ENCODE results near the gene FSCN2. TPM values are rescaled to one million over a fixed set of nuclear protein-coding genes. Genes with fewer than 3 reads are reported as not detected.

The FSCN2 gene
- total and polyA plus RNA-seq, 2 of the 4 experiments (the other 2 are of a cell fraction): 0.18 to 0.84 TPM

GRCh38 chr17:81499601-81499970 is 28.6 kb upstream of the FSCN2 start:
- Histone ChIP-seq H4K8ac (ENCODE audit: low read depth in 2 of 2, low read length in 2 of 2) (peak overlapping the region; percentile 37 to 51; a peak in 2 of 4 replicates), H4K91ac (ENCODE audit: insufficient read depth, low read depth, low read length) (peak overlapping the region; percentile 52), H3K36me3 (ENCODE audit: control insufficient read depth, insufficient read depth, low read length) (no peaks in the 10 kb centered on the region), H3K4me3 (ENCODE audit: insufficient read depth, low read depth, low read length) (no peak overlapping the region), H3K4me1 (ENCODE audit: control insufficient read depth, insufficient read depth, low read length) (peaks cover 8% of the 10 kb centered on the region), H3K9me3 (ENCODE audit: control insufficient read depth, insufficient read depth, low read length) (no peaks in the 10 kb centered on the region), H3K9me1 (ENCODE audit: insufficient read depth, low read length) (no peaks in the 10 kb centered on the region), H3K23ac (ENCODE audit: low read depth, low read length) (no peak overlapping the region), H2AK9ac (replicated peaks; ENCODE audit: low read depth, low read length, poor library complexity) (no peak overlapping the region), H3K4ac (ENCODE audit: low read depth, low read length) (no peak overlapping the region; the same call in 1 of the 2 replicates), H3K27me3 (ENCODE audit: control insufficient read depth, insufficient read depth, low read length) (peaks cover 8% of the 10 kb centered on the region), H4K5ac (ENCODE audit: low read depth, low read length) (peak overlapping the region; percentile 19), H2BK20ac (ENCODE audit: low read depth, low read length) (no peak overlapping the region), H2AFZ (replicated peaks; ENCODE audit: low read length, poor library complexity) (peak overlapping the region; percentile 86), H3K4me2 (ENCODE audit: low read depth, low read length) (no peak overlapping the region), H3K27ac (ENCODE audit: insufficient read depth, low read length) (no peak overlapping the region), H4K20me1 (ENCODE audit: insufficient read depth, low read length) (no peaks in the 10 kb centered on the region), H2BK120ac (ENCODE audit: low read depth, low read length) (peak overlapping the region; percentile 59), H3K56ac (ENCODE audit: extremely low read depth, insufficient read depth, low read length) (no peak overlapping the region), H3K14ac (replicated peaks; ENCODE audit: low read depth, low read length) (no peak overlapping the region), H2BK5ac (ENCODE audit: low read depth, low read length, poor library complexity, severe bottlenecking) (no peak overlapping the region), H2AK5ac (ENCODE audit: low read depth, low read length) (peak overlapping the region; percentile 44; the same call in 1 of the 2 replicates), H3K9ac (ENCODE audit: low read depth, low read length) (no peak overlapping the region), H3K18ac (ENCODE audit: low read depth, low read length) (no peak overlapping the region), H2BK15ac (ENCODE audit: low read depth, low read length) (no peak overlapping the region), H3K79me1 (ENCODE audit: low read depth in 1 of 2, low read length in 2 of 2) (no peaks in the 10 kb centered on the region)
- dilution Hi-C loops (cut with HindIII; ENCODE audit: low sequenced_read_pairs, unreplicated experiment) (no loop called here), intact Hi-C loops (cut with micrococcal nuclease) (no loop called here), in situ Hi-C loops (cut with MboI; ENCODE audit: low sequenced_read_pairs) (no loop called here)
- DNase-seq (no peak), ATAC-seq (ENCODE audit: low read depth) (no peak)
- POLR2A ChIA-PET (ENCODE audit: unreplicated experiment): interaction anchor here (0.9 kb wide), 1 partner anchor 11 kb away, joined by 3 read pairs; no protein-coding TSS in a partner anchor
- 53% methylated on average over 3 of the region's 12 CpGs; no CpG with 5 or more reads in 1 of the 2 experiments for WGBS, 2 experiments (ENCODE audit: extremely low coverage in 2 of 2, insufficient read length in 1 of 2)
- BruUV-seq (replicated peaks): no TSS peak
- TF ChIP-seq RAD21 (IDR thresholded peaks at IDR 0.05; ENCODE audit: low read length): no peak
- no peak for TF ChIP-seq MXI1 (IDR thresholded peaks at IDR 0.05; ENCODE audit: borderline replicate concordance, low read depth, low read length)
- TF ChIP-seq FOS (IDR thresholded peaks at IDR 0.05; ENCODE audit: low read depth, low read length): no peak
- TF ChIP-seq ELK1 (IDR thresholded peaks at IDR 0.05; ENCODE audit: borderline replicate concordance, low read depth, low read length): no peak
- TF ChIP-seq POLR2A (IDR thresholded peaks at IDR 0.05; ENCODE audit: low read depth, low read length): no peak
- TF ChIP-seq CEBPB (IDR thresholded peaks at IDR 0.05; ENCODE audit: low read depth, low read length): no peak
- no peak for TF ChIP-seq RCOR1 (IDR thresholded peaks at IDR 0.05; ENCODE audit: insufficient replicate concordance, low read length)
- no peak for TF ChIP-seq CTCF (conservative IDR thresholded peaks at IDR 0.05; ENCODE audit: low read depth, low read length)
- no peak for TF ChIP-seq MAZ (IDR thresholded peaks at IDR 0.05; ENCODE audit: borderline replicate concordance, low read depth, low read length)
- no peak for TF ChIP-seq MAFK (IDR thresholded peaks at IDR 0.05; ENCODE audit: low read depth, low read length)
- TF ChIP-seq NFE2L2 (IDR thresholded peaks at IDR 0.05; ENCODE audit: low read depth, low read length): no peak
- TF ChIP-seq RFX5 (IDR thresholded peaks at IDR 0.05; ENCODE audit: low read depth, low read length): no peak
- CTCF ChIA-PET: interaction anchor here (1.3 kb wide), 1 partner anchor 12 kb away, joined by 4 read pairs; no protein-coding TSS in a partner anchor

All from IMR-90 (cell line).